ENCODE measurements around the gene MLLT6.

Gene MLLT6

GRCh38 chr17:38709864-38710603, 5.0 kb downstream of the MLLT6 start:
- peaks cover 33% of the 10 kb centered on the region for H3K79me2 ChIP-seq (ENCODE audit: insufficient read depth, low read depth)
- no peak overlapping the region for H3K27ac ChIP-seq
- no peak overlapping the region for H3K4me3 ChIP-seq (IDR thresholded peaks at IDR 0.05; ENCODE audit: insufficient read depth, low read depth, low read length)
- H3K36me3 ChIP-seq (ENCODE audit: insufficient read depth): no peaks in the 10 kb centered on the region; the same call in 1 of the 2 replicates
- peaks cover 11% of the 10 kb centered on the region for H3K4me1 ChIP-seq (ENCODE audit: low read depth, poor library complexity, severe bottlenecking)
- H2AFZ ChIP-seq (ENCODE audit: low read depth): no peak overlapping the region
- H3K27me3 ChIP-seq (ENCODE audit: insufficient read depth, low read depth): no peaks in the 10 kb centered on the region
- no peak overlapping the region for H3K9ac ChIP-seq
- H4K20me1 ChIP-seq (ENCODE audit: insufficient read depth): no peaks in the 10 kb centered on the region
- no peak for TF ChIP-seq CTCF (conservative IDR thresholded peaks at IDR 0.05; ENCODE audit: low read depth, low read length)
- H3K4me2 ChIP-seq: no peak overlapping the region

- no peak overlapping the region for H3K27ac ChIP-seq
- peaks cover 11% of the 10 kb centered on the region for H3K4me1 ChIP-seq (ENCODE audit: low read depth, poor library complexity, severe bottlenecking)
- no peak overlapping the region for H3K4me3 ChIP-seq (IDR thresholded peaks at IDR 0.05; ENCODE audit: insufficient read depth, low read depth, low read length)
- no peak overlapping the region for H3K4me2 ChIP-seq
- no peak for TF ChIP-seq CTCF (conservative IDR thresholded peaks at IDR 0.05; ENCODE audit: low read depth, low read length)
- H3K27me3 ChIP-seq (ENCODE audit: insufficient read depth, low read depth): no peaks in the 10 kb centered on the region
- H3K9ac ChIP-seq: no peak overlapping the region
- no peak overlapping the region for H2AFZ ChIP-seq (ENCODE audit: low read depth)
- H3K79me2 ChIP-seq (ENCODE audit: insufficient read depth, low read depth): peaks cover 33% of the 10 kb centered on the region
- H3K36me3 ChIP-seq (ENCODE audit: insufficient read depth): no peaks in the 10 kb centered on the region; the same call in 1 of the 2 replicates
- no peaks in the 10 kb centered on the region for H4K20me1 ChIP-seq (ENCODE audit: insufficient read depth)
Observed at GRCh38 chr17:38710604-38710962, 5.5 kb downstream of the MLLT6 start.

GRCh38 chr17:38710985-38711384, 5.9 kb downstream of the MLLT6 start:
- no peak overlapping the region for H3K9ac ChIP-seq
- no peak overlapping the region for H2AFZ ChIP-seq (ENCODE audit: low read depth)
- no peaks in the 10 kb centered on the region; the same call in 1 of the 2 replicates for H3K36me3 ChIP-seq (ENCODE audit: insufficient read depth)
- TF ChIP-seq CTCF (conservative IDR thresholded peaks at IDR 0.05; ENCODE audit: low read depth, low read length): no peak
- H3K4me3 ChIP-seq (IDR thresholded peaks at IDR 0.05; ENCODE audit: insufficient read depth, low read depth, low read length): no peak overlapping the region
- peaks cover 11% of the 10 kb centered on the region for H3K4me1 ChIP-seq (ENCODE audit: low read depth, poor library complexity, severe bottlenecking)
- H3K4me2 ChIP-seq: no peak overlapping the region
- no peaks in the 10 kb centered on the region for H4K20me1 ChIP-seq (ENCODE audit: insufficient read depth)
- no peak overlapping the region for H3K27ac ChIP-seq
- peaks cover 29% of the 10 kb centered on the region for H3K79me2 ChIP-seq (ENCODE audit: insufficient read depth, low read depth)
- H3K27me3 ChIP-seq (ENCODE audit: insufficient read depth, low read depth): no peaks in the 10 kb centered on the region

GRCh38 chr17:38711792-38712571, 6.9 kb downstream of the MLLT6 start:
- Histone ChIP-seq H3K27me3 (ENCODE audit: insufficient read depth, low read depth) (no peaks in the 10 kb centered on the region), H3K9ac (no peak overlapping the region), H2AFZ (ENCODE audit: low read depth) (no peak overlapping the region), H3K27ac (no peak overlapping the region), H3K4me2 (no peak overlapping the region), H4K20me1 (ENCODE audit: insufficient read depth) (no peaks in the 10 kb centered on the region), H3K4me1 (ENCODE audit: low read depth, poor library complexity, severe bottlenecking) (peaks cover 4% of the 10 kb centered on the region), H3K79me2 (ENCODE audit: insufficient read depth, low read depth) (peaks cover 19% of the 10 kb centered on the region; the same call in 1 of the 2 replicates), H3K4me3 (IDR thresholded peaks at IDR 0.05; ENCODE audit: insufficient read depth, low read depth, low read length) (no peak overlapping the region), H3K36me3 (ENCODE audit: insufficient read depth) (no peaks in the 10 kb centered on the region; the same call in 1 of the 2 replicates)
- no peak for TF ChIP-seq CTCF (conservative IDR thresholded peaks at IDR 0.05; ENCODE audit: low read depth, low read length)

All from KMS-11 (cell line).